SU-DHL-6 (cell line): ENCODE data around the gene DLG4.

ENCODE experiments used
- H2AFZ ChIP-seq: fragments of 200-600 bp; sonication (generic); 2 replicates; pipeline ENCODE4 v1.6.1; 2014; ENCODE audit warnings: low read depth, mild to moderate bottlenecking, moderate library complexity, mixed read lengths, antibody characterized with exemption, low read length; ENCODE audit not compliant: severe bottlenecking
- H3F3A ChIP-seq: fragments of 200-600 bp; shearing (Covaris generic); 2 replicates; pipeline ENCODE4 v1.6.0; 2016; ENCODE audit warnings: antibody characterized with exemption, mild to moderate bottlenecking; ENCODE audit not compliant: insufficient read depth
- H3K27ac ChIP-seq: fragments of 200-600 bp; sonication (generic); 2 replicates; pipeline ENCODE4 v1.5.1; 2016; ENCODE audit warnings: low read depth, mild to moderate bottlenecking, low read length, moderate library complexity, mixed read lengths
- H3K27me3 ChIP-seq: fragments of 200-600 bp; sonication (generic), shearing (Covaris generic); 2 replicates; pipeline ENCODE4 v1.6.0; 2014; ENCODE audit warnings: mild to moderate bottlenecking, low read length
- H3K36me3 ChIP-seq: fragments of 200-600 bp; sonication (generic); 2 replicates; pipeline ENCODE4 v1.6.1; 2014; ENCODE audit warnings: mild to moderate bottlenecking, low read length, mixed read lengths
- H3K4me2 ChIP-seq: fragments of 300-600, 200-600 bp; shearing (Covaris generic), sonication (generic); 2 replicates; pipeline ENCODE4 v1.6.0; 2014; ENCODE audit warnings: low read length, low read depth, mild to moderate bottlenecking; ENCODE audit not compliant: poor library complexity, severe bottlenecking
- H3K4me3 ChIP-seq: fragments of 200-600 bp; sonication (generic); 2 replicates; pipeline ENCODE4 v1.5.1; 2014; ENCODE audit warnings: antibody characterized with exemption, low read length, mild to moderate bottlenecking, mixed read lengths; ENCODE audit not compliant: insufficient read depth, poor library complexity, severe bottlenecking
- H3K79me2 ChIP-seq: fragments of 200-600 bp; sonication (generic); 2 replicates; pipeline ENCODE4 v1.6.1; 2014; ENCODE audit warnings: mild to moderate bottlenecking, low read length, moderate library complexity; ENCODE audit not compliant: insufficient read depth
- H3K9ac ChIP-seq: fragments of 200-600 bp; sonication (generic); 2 replicates; pipeline ENCODE4 v1.7.0; 2014; ENCODE audit warnings: mild to moderate bottlenecking, low read length
- H3K9me2 ChIP-seq: fragments of 200-600 bp; sonication (generic); replicated peaks from 2 replicates; pipeline ENCODE4 v1.6.1; 2014; ENCODE audit warnings: low read length; ENCODE audit not compliant: insufficient read depth
- H3K9me3 ChIP-seq: fragments of 200-600 bp; sonication (generic); 2 replicates; pipeline ENCODE4 v1.6.1; 2014; ENCODE audit warnings: low read length, mixed read lengths; ENCODE audit not compliant: insufficient read depth
- H4K20me1 ChIP-seq: fragments of 200-600 bp; sonication (generic); 2 replicates; pipeline ENCODE4 v1.6.1; 2014; ENCODE audit warnings: low read depth, mild to moderate bottlenecking, antibody characterized with exemption, low read length, moderate library complexity, mixed read lengths
- CTCF ChIP-seq: fragments of 200-600 bp; sonication (generic); IDR thresholded peaks from one replicate; pipeline ENCODE4 v1.5.1; 2017; ENCODE audit warnings: antibody characterized with exemption, mild to moderate bottlenecking, low read length, moderate library complexity; ENCODE audit not compliant: insufficient read depth, poor library complexity, severe bottlenecking
- EZH2phosphoT487 ChIP-seq: fragments of 200-600 bp; sonication (generic), shearing (Covaris generic); conservative IDR thresholded peaks from 2 replicates; pipeline ENCODE4 v1.6.1; 2018; ENCODE audit warnings: mild to moderate bottlenecking, antibody characterized with exemption, low read length, moderate library complexity, mixed read lengths

Gene DLG4

DNA sequence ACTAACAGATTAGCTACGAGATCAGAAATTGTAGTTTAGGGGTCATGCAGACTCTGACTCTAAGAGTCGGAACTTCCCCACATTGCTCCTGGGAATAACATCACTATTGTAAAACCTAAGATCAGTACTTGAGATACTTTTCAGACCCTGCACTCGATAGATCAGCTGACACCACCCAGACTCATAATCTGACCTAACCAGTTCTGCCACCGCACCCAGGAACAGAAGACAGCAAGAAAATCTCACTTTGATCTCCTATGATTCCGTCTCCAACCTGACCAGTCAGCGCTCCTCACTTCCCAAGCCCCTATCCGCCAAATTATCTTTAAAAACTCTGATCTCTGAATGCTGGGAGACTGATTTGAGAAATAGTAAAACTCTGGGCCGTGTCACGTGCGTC is 77.8 kb downstream of the DLG4 start:
- Histone ChIP-seq H3K36me3 (no peaks in the 10 kb centered on the region), H3K4me3 (no peak overlapping the region), H4K20me1 (no peaks in the 10 kb centered on the region), H3K27ac (no peak overlapping the region), H3K9ac (no peak overlapping the region), H2AFZ (no peak overlapping the region), H3F3A (no peaks in the 10 kb centered on the region), H3K9me2 (no peaks in the 10 kb centered on the region), H3K79me2 (no peaks in the 10 kb centered on the region), H3K4me2 (no peak overlapping the region), H3K9me3 (no peaks in the 10 kb centered on the region), H3K27me3 (no peaks in the 10 kb centered on the region)
- TF ChIP-seq CTCF (no peak), EZH2phosphoT487 (no peak)

DNA sequence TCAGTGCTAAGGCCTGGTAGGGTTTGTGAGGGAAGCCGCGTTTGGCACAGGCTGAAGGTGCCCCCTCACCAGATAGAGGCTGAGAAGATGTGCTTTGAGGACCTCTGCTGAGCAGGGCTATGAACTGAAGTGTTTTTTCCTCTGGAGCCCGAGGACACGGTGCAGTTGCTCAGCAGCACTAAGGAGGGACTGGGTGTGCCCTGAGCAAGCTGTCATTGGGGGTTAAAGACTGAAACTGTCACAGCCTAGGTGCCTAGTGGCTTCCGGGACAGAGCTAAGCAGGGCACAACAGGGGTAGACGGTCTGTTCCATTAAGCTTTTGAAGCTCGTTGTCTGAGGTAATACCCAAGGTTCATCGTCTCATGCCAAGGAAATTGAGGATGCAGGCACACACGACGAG is 80.2 kb downstream of the DLG4 start:
- no peak overlapping the region for H3K9ac ChIP-seq
- no peaks in the 10 kb centered on the region for H3F3A ChIP-seq
- H4K20me1 ChIP-seq = no peaks in the 10 kb centered on the region
- H3K9me2 ChIP-seq = no peaks in the 10 kb centered on the region
- H3K27me3 ChIP-seq = no peaks in the 10 kb centered on the region
- no peak for TF ChIP-seq CTCF
- TF ChIP-seq EZH2phosphoT487 = no peak
- H3K36me3 ChIP-seq = no peaks in the 10 kb centered on the region
- no peak overlapping the region for H3K27ac ChIP-seq
- no peak overlapping the region for H3K4me2 ChIP-seq
- no peak overlapping the region for H3K4me3 ChIP-seq
- H2AFZ ChIP-seq = no peak overlapping the region
- no peaks in the 10 kb centered on the region for H3K9me3 ChIP-seq
- no peaks in the 10 kb centered on the region for H3K79me2 ChIP-seq

DNA sequence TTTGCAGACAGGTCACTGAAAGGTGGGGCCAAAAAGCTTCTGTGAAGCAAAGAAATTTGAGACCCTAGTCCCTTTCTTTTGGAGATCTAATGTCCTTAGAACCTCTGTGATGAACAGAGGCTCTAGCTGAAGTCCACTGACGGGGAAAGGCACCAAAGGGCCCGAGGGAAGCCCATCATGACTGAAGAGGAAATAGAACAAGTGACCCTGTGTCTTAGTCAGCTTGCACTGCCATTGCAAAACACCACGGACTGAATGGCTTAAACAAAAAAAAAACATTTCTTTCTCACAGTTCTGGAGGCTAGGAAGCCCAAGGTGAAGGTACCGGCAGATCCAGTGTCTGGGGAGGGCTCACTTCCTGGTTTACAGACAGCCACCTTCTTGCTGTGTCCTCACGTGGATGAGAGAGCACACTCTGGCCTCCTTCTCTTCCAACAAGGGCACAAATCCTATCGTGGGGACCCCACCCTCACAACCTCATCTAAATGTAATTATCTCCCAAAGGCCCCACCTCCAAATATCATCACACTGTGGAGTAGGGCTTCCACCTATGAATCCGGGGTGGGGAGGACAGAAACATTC is 80.7 kb downstream of the DLG4 start:
- H3K79me2 ChIP-seq = no peaks in the 10 kb centered on the region
- no peaks in the 10 kb centered on the region for H3K9me3 ChIP-seq
- H3K27ac ChIP-seq = no peak overlapping the region
- H2AFZ ChIP-seq = no peak overlapping the region
- no peak overlapping the region for H3K4me2 ChIP-seq
- no peaks in the 10 kb centered on the region for H3F3A ChIP-seq
- H3K9ac ChIP-seq = no peak overlapping the region
- H3K36me3 ChIP-seq = no peaks in the 10 kb centered on the region
- no peaks in the 10 kb centered on the region for H4K20me1 ChIP-seq
- H3K4me3 ChIP-seq = no peak overlapping the region
- H3K9me2 ChIP-seq = no peaks in the 10 kb centered on the region
- H3K27me3 ChIP-seq = no peaks in the 10 kb centered on the region
- no peak for TF ChIP-seq EZH2phosphoT487
- TF ChIP-seq CTCF = no peak
